ENCODE data around the gene VAT1L. TPM values are rescaled to one million over a fixed set of nuclear protein-coding genes. Genes with fewer than 3 reads are reported as not detected.

Gene VAT1L
- total and polyA plus RNA-seq, 2 experiments from 2014 or later, result 3.1 to 5.9 TPM

- H3K9me2 ChIP-seq (replicated peaks; ENCODE audit: insufficient read depth), result no peaks in the 10 kb centered on the region
- no peaks in the 10 kb centered on the region for H3K36me3 ChIP-seq (replicated peaks; ENCODE audit: insufficient read depth, low read depth)
- no peaks in the 10 kb centered on the region for H3K79me2 ChIP-seq
- DNase-seq (ENCODE audit: low spot score), result no peak
- no peaks in the 10 kb centered on the region for H4K20me1 ChIP-seq (ENCODE audit: insufficient read depth, poor library complexity, severe bottlenecking)
- TF ChIP-seq CTCF (IDR thresholded peaks at IDR 0.05; ENCODE audit: poor library complexity), result no peak
- no peak for TF ChIP-seq EZH2 (IDR thresholded peaks at IDR 0.05; ENCODE audit: borderline replicate concordance)
- no peak for TF ChIP-seq EZH2phosphoT487 (IDR thresholded peaks at IDR 0.05; ENCODE audit: low read depth, severe bottlenecking, unreplicated experiment)
- peak overlapping the region; percentile 0 for H3K4me2 ChIP-seq
- WGBS (ENCODE audit: low lambda C conversion rate, missing lambda C conversion rate), result 46% methylated on average over 7 of the region's 7 CpGs
- no peak overlapping the region for H3K4me3 ChIP-seq
- H3K27me3 ChIP-seq, result no peaks in the 10 kb centered on the region
- H3K27ac ChIP-seq, result no peak overlapping the region
- no peak overlapping the region for H2AFZ ChIP-seq
- H3K9me3 ChIP-seq (ENCODE audit: low read depth), result no peaks in the 10 kb centered on the region
- peaks cover 11% of the 10 kb centered on the region for H3K4me1 ChIP-seq (ENCODE audit: insufficient read depth)
These were observed 108.2 kb downstream of the VAT1L start for GRCh38 chr16:77896415-77897128.

- Histone ChIP-seq H3K9me3 (ENCODE audit: low read depth) (no peaks in the 10 kb centered on the region), H3K27me3 (no peaks in the 10 kb centered on the region), H4K20me1 (ENCODE audit: insufficient read depth, poor library complexity, severe bottlenecking) (no peaks in the 10 kb centered on the region), H3K4me2 (peak overlapping the region; percentile 0), H3K4me1 (ENCODE audit: insufficient read depth) (peaks cover 11% of the 10 kb centered on the region), H3K4me3 (no peak overlapping the region), H3K27ac (no peak overlapping the region), H3K36me3 (replicated peaks; ENCODE audit: insufficient read depth, low read depth) (no peaks in the 10 kb centered on the region), H3K79me2 (no peaks in the 10 kb centered on the region), H2AFZ (no peak overlapping the region), H3K9me2 (replicated peaks; ENCODE audit: insufficient read depth) (no peaks in the 10 kb centered on the region)
- peak; percentile 12 for DNase-seq (ENCODE audit: low spot score)
- 29% methylated on average over 3 of the region's 3 CpGs for WGBS (ENCODE audit: low lambda C conversion rate, missing lambda C conversion rate)
- TF ChIP-seq CTCF (IDR thresholded peaks at IDR 0.05; ENCODE audit: poor library complexity), result no peak
- no peak for TF ChIP-seq EZH2 (IDR thresholded peaks at IDR 0.05; ENCODE audit: borderline replicate concordance)
- no peak for TF ChIP-seq EZH2phosphoT487 (IDR thresholded peaks at IDR 0.05; ENCODE audit: low read depth, severe bottlenecking, unreplicated experiment)
These were observed 108.7 kb downstream of the VAT1L start for GRCh38 chr16:77897129-77897437.

DNA sequence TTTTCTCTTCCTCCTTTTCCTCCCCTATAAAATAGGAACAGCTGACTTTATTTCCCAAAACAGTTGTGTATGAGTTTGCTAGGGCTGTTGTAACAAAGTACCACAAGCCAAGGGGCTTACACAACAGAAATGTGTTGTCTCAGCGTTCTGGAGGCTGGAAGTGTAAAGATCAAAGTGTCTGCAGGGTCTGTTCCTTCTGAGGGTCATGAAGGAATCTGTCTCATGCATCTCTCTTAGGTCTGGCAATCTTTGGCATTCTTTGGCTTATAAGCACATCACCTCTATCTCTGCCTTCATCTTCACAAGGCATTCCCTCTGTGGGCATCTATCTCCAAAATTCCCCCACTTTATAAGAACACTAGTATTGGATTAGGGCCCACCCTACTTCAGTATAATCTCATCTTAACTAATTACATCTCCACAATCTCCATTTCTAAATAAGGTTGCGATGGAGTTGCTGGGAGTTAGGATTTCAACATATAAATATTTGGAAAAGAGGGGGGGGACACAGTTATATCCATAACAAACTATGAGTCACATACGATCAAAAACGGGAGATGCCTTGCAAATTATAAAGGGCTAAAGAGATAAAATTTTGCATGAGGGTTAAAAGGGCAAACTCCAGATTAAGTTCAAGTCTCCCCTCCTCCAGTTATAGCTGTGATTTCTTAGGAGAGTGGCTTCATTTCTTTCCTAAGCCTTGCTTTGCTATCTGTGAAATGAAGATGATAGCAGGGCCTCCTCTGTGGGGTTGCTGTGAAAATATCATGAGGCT is 109.7 kb downstream of the VAT1L start:
- Histone ChIP-seq H3K27me3 (no peaks in the 10 kb centered on the region), H3K4me1 (ENCODE audit: insufficient read depth) (peaks cover 11% of the 10 kb centered on the region), H3K4me2 (no peak overlapping the region), H3K79me2 (no peaks in the 10 kb centered on the region), H3K9me3 (ENCODE audit: low read depth) (no peaks in the 10 kb centered on the region), H3K4me3 (no peak overlapping the region), H3K36me3 (replicated peaks; ENCODE audit: insufficient read depth, low read depth) (no peaks in the 10 kb centered on the region), H4K20me1 (ENCODE audit: insufficient read depth, poor library complexity, severe bottlenecking) (no peaks in the 10 kb centered on the region), H3K9me2 (replicated peaks; ENCODE audit: insufficient read depth) (no peaks in the 10 kb centered on the region), H3K27ac (no peak overlapping the region), H2AFZ (no peak overlapping the region)
- TF ChIP-seq EZH2phosphoT487 (IDR thresholded peaks at IDR 0.05; ENCODE audit: low read depth, severe bottlenecking, unreplicated experiment), result no peak
- TF ChIP-seq EZH2 (IDR thresholded peaks at IDR 0.05; ENCODE audit: borderline replicate concordance), result no peak
- no peak for TF ChIP-seq CTCF (IDR thresholded peaks at IDR 0.05; ENCODE audit: poor library complexity)
- 49% methylated on average over 4 of the region's 4 CpGs for WGBS (ENCODE audit: low lambda C conversion rate, missing lambda C conversion rate)
- DNase-seq (ENCODE audit: low spot score), result no peak
